ENCODE measurements around the gene MFSD12. TPM values are rescaled to one million over a fixed set of nuclear protein-coding genes. Genes with fewer than 3 reads are reported as not detected.

Gene MFSD12
- total RNA-seq, 4 donors from 2014 or later, result 28.5 to 56.1 (median 34.1) TPM

DNA sequence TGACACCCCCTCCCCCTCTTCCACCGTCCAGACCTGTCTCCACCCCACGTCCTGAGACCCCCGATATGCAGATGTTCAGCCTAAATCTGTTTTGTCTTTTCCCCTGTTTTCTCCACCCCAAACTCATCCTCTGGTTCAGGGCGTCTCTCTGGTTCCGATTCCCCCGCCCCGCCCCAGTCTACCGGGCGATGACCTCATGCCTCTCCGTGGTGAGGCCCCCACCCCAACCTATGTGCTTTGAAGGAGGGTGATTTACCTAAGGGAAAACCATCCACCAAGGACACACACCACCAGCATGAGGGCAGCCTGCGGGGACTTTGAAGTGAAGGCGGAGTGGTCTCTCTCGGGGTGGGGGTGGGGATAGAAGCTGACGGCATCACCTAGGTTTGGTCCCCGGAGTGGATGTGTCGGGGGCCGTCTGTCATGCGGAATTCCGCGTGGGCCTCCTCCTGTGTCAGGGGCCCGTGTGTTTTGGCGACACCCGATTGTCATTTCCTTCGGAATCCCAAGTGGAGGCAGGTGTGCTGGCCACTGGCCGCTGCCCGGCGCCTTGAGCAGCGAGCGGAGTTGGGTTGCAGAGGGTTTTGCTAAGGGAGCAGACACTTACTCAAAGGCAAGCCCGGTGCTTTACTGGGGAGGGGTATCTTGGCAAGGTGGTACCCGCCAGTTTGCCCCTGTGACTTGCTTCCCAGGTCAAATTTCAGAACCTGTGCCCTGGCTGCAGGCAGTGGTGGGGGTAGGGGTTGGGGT, 49.8 kb downstream of the MFSD12 start:
- TF ChIP-seq, protein P1, sequence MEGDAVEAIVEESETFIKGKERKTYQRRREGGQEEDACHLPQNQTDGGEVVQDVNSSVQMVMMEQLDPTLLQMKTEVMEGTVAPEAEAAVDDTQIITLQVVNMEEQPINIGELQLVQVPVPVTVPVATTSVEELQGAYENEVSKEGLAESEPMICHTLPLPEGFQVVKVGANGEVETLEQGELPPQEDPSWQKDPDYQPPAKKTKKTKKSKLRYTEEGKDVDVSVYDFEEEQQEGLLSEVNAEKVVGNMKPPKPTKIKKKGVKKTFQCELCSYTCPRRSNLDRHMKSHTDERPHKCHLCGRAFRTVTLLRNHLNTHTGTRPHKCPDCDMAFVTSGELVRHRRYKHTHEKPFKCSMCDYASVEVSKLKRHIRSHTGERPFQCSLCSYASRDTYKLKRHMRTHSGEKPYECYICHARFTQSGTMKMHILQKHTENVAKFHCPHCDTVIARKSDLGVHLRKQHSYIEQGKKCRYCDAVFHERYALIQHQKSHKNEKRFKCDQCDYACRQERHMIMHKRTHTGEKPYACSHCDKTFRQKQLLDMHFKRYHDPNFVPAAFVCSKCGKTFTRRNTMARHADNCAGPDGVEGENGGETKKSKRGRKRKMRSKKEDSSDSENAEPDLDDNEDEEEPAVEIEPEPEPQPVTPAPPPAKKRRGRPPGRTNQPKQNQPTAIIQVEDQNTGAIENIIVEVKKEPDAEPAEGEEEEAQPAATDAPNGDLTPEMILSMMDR (IDR thresholded peaks at IDR 0.05; ENCODE audit: low read depth), result no peak

DNA sequence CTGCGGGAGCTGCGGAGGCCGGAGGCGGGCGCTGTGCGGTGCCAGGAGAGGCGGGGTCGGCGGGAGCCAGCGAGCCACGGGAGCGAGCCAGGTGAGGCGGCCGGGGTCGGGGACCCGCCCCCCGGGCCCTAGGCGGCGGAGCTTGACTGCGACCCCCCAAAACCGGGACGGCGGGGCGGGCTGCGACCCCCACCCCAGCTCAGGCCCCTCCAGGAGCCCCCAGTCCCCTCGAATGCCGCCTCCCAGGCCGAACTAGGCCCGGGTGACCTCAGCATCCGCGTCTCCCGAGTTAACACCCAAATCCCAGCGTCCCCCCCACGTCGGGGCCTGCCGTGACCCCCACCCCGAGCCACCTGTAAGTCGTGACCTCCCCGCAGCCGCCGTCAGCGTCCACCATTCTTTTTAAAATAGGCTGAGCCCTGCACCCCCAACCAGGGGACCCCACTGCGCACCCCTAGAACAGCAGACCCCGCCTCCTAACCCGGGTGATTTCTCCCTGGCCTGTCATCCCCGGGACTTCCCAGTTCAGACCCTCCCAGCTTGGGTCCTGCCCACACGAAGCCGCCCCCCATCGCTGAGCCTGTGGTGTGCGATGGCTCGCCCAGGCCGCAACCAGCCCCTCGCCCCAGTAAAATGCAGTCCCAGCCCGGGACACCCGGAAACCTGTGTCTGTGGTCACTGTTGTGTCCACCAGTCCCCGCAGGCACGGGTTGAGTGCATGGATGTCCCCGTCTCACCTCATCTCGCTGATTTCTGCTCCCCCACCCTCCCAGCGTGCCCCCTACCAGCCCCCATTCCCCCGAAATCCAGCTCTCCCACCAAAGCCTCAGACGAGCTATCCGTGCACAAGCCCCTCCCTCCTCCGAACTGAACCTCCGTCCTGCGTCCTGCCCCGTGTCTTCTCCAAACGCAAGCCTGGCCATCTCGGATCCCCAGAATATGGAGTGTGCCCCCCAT, 50.7 kb downstream of the MFSD12 start:
- TF ChIP-seq, protein P1 (IDR thresholded peaks at IDR 0.05; ENCODE audit: low read depth), result no peak

DNA sequence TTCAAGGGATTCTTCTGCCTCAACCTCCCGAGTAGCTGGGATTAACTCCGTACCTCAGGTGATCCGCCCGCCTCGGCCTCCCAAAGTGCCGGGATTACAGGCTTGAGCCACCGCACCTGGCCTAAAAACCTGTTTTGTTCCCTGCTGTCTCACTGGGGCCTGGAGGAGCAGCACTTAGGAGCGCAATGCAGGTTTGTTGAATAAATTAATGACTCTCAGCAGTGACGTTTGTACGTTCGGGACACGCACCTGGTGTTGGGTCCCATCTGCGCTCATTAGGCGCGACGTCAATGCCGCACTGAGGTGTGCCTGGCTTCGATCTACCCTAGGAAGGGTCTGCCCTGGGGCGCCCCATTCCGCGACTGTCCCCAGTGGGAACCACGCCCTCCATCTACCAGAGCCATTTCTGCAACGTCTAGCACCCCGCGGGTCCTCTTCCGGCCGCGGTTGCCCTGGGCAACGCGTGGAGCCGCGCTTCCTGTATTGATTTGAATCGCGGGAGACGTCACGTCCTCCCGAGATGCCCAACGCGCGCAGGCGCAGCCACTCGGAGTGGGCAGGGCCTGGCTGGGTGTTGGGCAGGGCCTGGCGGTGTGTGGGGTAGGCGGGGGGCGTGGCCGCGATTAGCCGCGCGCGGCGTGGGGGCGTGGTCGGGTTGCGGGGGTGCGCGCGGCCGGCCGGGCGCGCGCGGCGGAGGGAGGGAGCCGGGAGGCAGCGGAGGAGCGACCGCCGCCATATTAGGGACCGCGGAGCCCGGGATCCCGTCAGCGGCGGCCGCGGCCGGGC, 51.6 kb downstream of the MFSD12 start, which contains the start of gene FZR1:
TSS of gene FZR1 (plus strand) at position 714 of the 786 bp plus-strand sequence. CDS start 16,679 bp downstream, outside the sequence.
- TF ChIP-seq, protein P1 (IDR thresholded peaks at IDR 0.05; ENCODE audit: low read depth), result no peak

DNA sequence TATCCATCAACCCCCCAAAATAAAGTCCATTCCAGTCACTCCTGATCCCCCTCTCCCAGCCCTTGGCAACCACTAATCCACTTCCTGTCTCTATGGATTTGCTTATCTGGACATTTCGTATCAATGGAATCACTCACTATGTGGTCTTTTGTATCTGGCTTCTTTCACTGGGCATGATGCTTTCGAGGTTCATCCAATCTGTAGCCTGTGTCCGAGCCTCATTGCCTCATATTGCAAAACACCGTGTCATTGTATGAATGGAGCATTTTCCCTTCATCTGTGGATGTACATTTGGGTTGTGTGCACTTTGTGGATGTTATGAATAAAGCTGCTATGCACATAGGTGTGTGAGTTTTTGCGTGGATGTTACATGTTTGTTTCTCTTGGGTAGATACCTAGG, 52.7 kb downstream of the MFSD12 start:
- TF ChIP-seq, protein P1 (IDR thresholded peaks at IDR 0.05; ENCODE audit: low read depth), result no peak

DNA sequence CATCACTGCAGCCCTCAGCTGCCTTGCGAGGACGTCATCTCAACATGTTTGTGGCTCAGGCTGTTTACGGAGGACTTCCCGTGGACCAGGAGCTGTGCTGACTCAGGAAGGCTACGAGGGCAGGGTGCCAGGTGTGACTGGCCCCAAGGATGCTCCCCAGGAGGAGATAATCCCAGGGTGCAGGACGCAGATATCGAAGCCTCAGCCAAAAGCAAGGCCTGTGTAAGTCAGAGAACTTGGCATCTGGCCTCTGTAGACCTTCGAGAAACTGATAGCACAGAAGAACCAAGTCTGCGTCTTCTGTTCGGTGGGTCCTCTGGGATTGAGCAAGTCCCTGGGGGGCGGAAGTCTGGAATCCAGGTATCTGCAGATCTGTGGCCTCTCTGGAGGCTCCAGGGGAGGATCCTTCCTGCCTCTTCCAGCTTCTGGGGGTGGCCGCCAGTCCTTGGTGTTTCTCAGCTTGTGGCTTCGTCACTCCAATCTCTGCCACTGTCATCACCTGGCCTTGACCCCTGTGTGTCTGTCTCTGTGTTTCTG, 54.3 kb downstream of the MFSD12 start:
- TF ChIP-seq, protein P1 (IDR thresholded peaks at IDR 0.05; ENCODE audit: low read depth), result no peak

DNA sequence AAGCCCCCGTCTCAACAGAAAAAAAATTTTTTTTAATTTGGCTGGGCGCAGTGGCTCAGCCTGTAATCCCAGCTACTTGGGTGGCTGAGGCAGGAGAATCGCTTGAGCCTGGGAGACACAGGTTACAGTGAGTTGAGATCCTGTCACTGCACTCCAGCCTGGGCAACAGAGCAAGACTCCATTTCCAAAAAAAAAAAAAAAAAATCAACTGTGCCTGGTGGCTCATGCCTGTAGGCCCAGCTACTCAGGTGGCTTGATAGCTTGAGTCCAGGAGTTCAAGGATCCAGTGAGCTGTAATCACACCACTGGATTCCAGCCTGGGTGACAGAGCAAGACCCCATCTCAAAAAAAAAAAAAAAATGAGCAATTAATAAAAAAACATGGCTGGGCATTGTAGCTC, 55.6 kb downstream of the MFSD12 start:
- TF ChIP-seq, protein P1 (IDR thresholded peaks at IDR 0.05; ENCODE audit: low read depth), result no peak
